HUES6 (cell line): ENCODE measurements around the gene FN3K.
"Not testable (repeated sequence)": the region's sequence is repeated elsewhere in the genome, so short reads cannot be mapped to it uniquely, and the experiment has no call there.

Experiments used
- H3K27ac ChIP-seq: 2 replicates; pipeline ENCODE4 v1.7.0; 2013; ENCODE audit warnings: low read depth, mild to moderate bottlenecking, low read length, inconsistent platforms
- H3K27me3 ChIP-seq: 2 replicates; pipeline ENCODE4 v1.6.1; 2013; ENCODE audit warnings: low read length; ENCODE audit not compliant: control insufficient read depth, insufficient read depth
- H3K36me3 ChIP-seq: 2 replicates; pipeline ENCODE4 v1.6.1; 2013; ENCODE audit warnings: low read length; ENCODE audit not compliant: control insufficient read depth, insufficient read depth
- H3K4me1 ChIP-seq: 2 replicates; pipeline ENCODE4 v1.6.1; 2013; ENCODE audit warnings: low read length; ENCODE audit not compliant: control insufficient read depth, insufficient read depth
- H3K4me3 ChIP-seq: 2 replicates; pipeline ENCODE4 v1.5.1; 2013; ENCODE audit warnings: low read depth, low read length
- H3K9ac ChIP-seq: one replicate; pipeline ENCODE4 v1.6.1; 2013; ENCODE audit warnings: mild to moderate bottlenecking, low read length
- H3K9me3 ChIP-seq: 2 replicates; pipeline ENCODE4 v1.6.1; 2013; ENCODE audit warnings: low read depth, low read length; ENCODE audit not compliant: control insufficient read depth, insufficient read depth

The FN3K gene

DNA sequence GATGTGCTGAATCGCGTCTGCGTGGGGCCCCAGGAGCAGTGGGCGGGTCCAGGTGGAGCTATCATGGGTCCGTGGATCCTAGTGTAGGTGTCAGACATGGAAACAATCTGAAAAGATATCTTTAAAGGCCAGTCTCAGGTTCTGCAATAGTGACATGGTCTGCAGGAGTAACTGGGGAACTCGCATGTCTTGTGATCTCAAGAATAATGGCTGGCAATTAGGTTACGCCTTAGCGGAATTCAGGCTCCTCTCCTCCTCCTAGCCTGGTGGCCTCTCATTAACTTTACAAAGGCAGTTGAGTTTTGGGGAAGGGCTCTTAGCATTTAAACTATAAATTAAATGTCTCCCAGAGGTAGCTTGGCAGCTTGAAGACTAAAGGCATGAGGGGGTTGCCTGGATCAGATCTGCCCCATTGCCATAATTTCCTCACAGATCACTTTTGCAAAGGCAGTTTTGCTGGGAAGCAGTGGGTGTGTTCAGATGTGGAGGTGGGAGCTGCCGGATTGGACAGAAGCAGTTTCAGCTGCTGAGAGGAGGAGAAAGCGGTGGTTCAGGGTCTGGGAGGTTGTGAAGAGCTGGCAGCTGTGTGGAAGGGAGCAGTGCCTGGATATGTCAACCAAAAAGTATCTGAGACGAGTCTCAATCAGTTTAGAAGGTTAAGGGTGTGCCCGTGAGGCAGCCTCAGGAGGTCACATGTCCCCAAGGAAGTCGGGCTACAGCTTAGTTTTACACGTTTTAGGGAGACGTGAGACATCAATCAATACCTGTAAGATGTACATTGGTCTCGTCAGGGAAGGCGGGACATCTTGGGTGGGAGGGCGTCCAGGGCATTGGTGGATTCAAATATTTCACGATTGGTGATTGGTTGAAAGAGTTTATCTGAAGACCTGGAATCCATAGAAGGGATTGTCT, 19.1 kb downstream of the FN3K start:
- Histone ChIP-seq H3K9me3 (peaks cover 3% of the 10 kb centered on the region; the same call in 1 of the 2 replicates), H3K4me1 (peaks cover 27% of the 10 kb centered on the region), H3K4me3 (peak overlapping the region; percentile 33), H3K36me3 (peaks cover 15% of the 10 kb centered on the region), H3K27me3 (peaks cover 6% of the 10 kb centered on the region; the same call in 1 of the 2 replicates), H3K27ac (peak overlapping the region; percentile 15; the same call in 1 of the 2 replicates), H3K9ac (peak overlapping the region; percentile 59)

DNA sequence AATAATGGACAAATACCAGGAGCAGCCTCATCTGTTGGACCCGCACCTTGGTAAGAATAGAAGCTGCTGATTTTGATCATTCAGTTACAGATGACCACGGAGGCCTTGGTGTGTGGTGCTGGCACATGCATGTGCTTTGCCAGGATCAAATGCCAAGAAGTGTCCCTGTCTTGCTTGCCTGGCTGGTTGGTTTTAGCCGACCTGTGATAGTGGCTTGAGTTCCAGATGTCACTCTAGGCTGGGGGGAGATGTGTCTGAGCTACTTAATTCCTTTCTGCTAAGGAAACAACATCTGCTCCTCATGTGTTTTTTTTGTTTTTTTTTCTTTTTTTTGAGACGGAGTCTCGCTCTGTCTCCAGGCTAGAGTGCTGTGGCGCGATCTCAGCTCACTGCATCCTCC, 20.8 kb downstream of the FN3K start:
- no peak overlapping the region for H3K9ac ChIP-seq
- no peaks in the 10 kb centered on the region for H3K27me3 ChIP-seq
- no peak overlapping the region for H3K4me3 ChIP-seq
- H3K4me1 ChIP-seq = peaks cover 27% of the 10 kb centered on the region
- no peaks in the 10 kb centered on the region for H3K9me3 ChIP-seq
- H3K27ac ChIP-seq = peak overlapping the region; percentile 15; the same call in 1 of the 2 replicates
- H3K36me3 ChIP-seq = peaks cover 24% of the 10 kb centered on the region

GRCh38 chr17:82765371-82765770, 30.0 kb downstream of the FN3K start:
- no peaks in the 10 kb centered on the region for H3K27me3 ChIP-seq
- H3K4me1 ChIP-seq = no peaks in the 10 kb centered on the region
- no peak overlapping the region for H3K4me3 ChIP-seq
- H3K9ac ChIP-seq = no peak overlapping the region
- no peak overlapping the region for H3K27ac ChIP-seq
- no peaks in the 10 kb centered on the region for H3K9me3 ChIP-seq
- H3K36me3 ChIP-seq = peaks cover 80% of the 10 kb centered on the region

DNA sequence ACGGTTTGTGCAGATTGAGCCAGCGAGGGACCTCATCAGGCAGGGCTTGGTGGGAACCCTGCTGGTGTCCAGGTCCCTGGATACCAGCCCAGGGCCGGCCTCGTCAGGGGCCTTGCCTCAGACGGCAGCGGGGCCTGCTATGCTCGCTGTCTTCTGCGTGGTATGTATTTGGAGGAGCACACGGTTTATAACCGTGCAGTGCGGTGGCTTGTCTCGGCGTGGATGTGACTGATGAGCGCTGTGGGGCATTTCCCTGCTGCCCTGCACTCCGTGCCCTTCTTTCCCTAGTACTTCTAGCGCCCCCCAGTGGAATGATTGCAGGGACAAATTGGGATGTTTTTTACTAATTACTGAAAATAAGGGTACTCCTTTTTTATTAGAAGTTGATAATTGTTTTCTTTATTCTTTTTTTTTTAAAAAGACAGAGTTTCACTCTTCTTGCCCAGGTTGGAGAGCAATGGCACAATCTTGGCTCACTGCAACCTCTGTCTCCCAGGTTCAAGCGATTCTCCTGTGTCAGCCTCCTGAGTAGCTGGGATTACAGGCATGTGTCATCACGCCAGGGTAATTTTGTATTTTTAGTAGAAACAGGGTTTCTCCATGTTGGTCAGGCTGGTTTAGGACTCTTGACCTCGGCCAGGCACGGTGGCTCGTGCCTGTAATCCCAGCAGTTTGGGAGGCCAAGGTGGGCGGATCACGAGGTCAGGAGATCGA, 31.8 kb downstream of the FN3K start:
- Histone ChIP-seq H3K4me1 (no peaks in the 10 kb centered on the region), H3K27me3 (no peaks in the 10 kb centered on the region), H3K9me3 (no peaks in the 10 kb centered on the region), H3K27ac (no peak overlapping the region), H3K4me3 (no peak overlapping the region), H3K36me3 (peaks cover 84% of the 10 kb centered on the region), H3K9ac (no peak overlapping the region)

DNA sequence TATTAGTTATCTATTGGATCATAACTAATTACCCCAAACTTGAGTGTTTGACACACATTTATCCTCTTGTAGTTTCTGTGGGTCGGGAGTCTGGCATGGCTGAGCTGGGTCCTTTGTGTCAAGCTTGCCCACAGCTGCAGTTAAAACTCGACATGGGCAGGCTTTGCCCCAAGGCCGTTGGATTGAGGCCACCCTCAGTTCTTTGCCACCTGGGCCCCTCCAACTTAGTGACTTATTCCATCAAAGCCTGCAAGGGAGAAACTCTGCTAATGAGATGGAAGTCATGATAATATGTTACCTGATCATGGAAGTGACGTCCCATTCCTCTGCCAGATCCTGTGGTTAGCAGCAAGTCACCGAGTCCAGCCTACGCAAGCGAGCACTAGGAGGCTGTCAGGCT, 33.6 kb downstream of the FN3K start:
- Histone ChIP-seq H3K4me1 (no peaks in the 10 kb centered on the region), H3K36me3 (peaks cover 81% of the 10 kb centered on the region), H3K9me3 (no peaks in the 10 kb centered on the region), H3K27ac (no peak overlapping the region), H3K27me3 (no peaks in the 10 kb centered on the region), H3K9ac (no peak overlapping the region), H3K4me3 (no peak overlapping the region)

DNA sequence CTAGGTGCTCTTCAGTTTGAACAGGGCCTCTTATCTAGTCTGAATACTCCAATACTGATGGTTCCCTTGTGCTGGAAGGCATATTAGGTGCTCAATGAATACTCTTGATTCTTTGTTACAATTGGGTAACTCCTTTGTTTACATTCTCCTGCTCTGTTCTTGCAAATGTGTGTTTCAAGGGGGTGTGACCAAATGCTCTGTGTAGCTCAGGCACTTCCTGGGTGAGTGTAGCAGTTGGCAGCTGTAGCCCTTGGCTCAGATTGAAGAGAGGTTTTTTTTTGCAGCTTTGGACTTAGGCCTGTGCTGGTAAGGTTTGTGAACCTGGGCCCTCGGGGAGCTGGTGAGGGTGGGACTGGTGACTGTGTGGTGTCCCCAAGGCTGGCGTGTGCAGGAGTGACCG, 36.6 kb downstream of the FN3K start:
- Histone ChIP-seq H3K27me3 (no peaks in the 10 kb centered on the region), H3K36me3 (peaks cover 74% of the 10 kb centered on the region), H3K4me1 (no peaks in the 10 kb centered on the region), H3K9ac (no peak overlapping the region), H3K4me3 (no peak overlapping the region), H3K9me3 (no peaks in the 10 kb centered on the region), H3K27ac (no peak overlapping the region)

GRCh38 chr17:82774456-82774855, 39.0 kb downstream of the FN3K start:
- H3K4me3 ChIP-seq, H3K9ac ChIP-seq, H3K27me3 ChIP-seq, H3K9me3 ChIP-seq, H3K27ac ChIP-seq, H3K4me1 ChIP-seq: not testable (repeated sequence)
- H3K36me3 ChIP-seq = peaks cover 54% of the 10 kb centered on the region

- peaks cover 54% of the 10 kb centered on the region for H3K36me3 ChIP-seq
- H3K27ac ChIP-seq = no peak overlapping the region
- H3K27me3 ChIP-seq = no peaks in the 10 kb centered on the region
- no peaks in the 10 kb centered on the region for H3K9me3 ChIP-seq
- no peak overlapping the region for H3K9ac ChIP-seq
- H3K4me1 ChIP-seq = no peaks in the 10 kb centered on the region
- H3K4me3 ChIP-seq = no peak overlapping the region
Observed at GRCh38 chr17:82775001-82775823, 39.8 kb downstream of the FN3K start.

GRCh38 chr17:82776454-82776853, 41.0 kb downstream of the FN3K start:
- Histone ChIP-seq H3K36me3 (peaks cover 47% of the 10 kb centered on the region), H3K4me3 (no peak overlapping the region), H3K27ac (no peak overlapping the region), H3K4me1 (no peaks in the 10 kb centered on the region), H3K9ac (no peak overlapping the region), H3K27me3 (no peaks in the 10 kb centered on the region), H3K9me3 (no peaks in the 10 kb centered on the region)

DNA sequence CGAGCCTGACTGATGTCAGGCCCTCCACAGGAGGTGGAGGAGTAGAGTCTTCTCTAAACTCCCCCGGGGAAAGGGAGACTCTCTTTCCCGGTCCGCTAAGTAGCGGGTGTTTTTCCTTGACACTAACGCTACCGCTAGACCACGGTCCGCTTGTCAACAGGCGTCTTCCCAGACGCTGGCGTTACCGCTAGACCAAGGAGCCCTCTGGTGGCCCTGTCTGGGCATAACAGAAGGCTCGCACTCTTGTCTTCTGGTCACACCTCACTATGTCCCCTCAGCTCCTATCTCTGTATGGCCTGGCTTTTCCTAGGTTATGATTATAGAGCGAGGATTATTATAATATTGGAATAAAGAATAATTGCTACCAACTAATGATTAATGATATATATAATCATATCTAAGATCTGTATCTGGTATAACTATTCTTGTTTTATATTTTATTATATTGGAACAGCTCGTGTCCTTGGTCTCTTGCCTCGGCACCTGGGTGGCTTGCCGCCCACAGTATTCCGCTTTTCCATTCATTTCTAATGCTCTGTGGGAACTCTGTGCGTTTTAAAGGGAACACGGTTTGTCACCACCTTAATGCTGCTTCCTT, 42.5 kb downstream of the FN3K start:
- not testable (repeated sequence) for H3K27me3 ChIP-seq, H3K9me3 ChIP-seq, H3K9ac ChIP-seq, H3K4me1 ChIP-seq, H3K27ac ChIP-seq, H3K4me3 ChIP-seq
- peaks cover 47% of the 10 kb centered on the region for H3K36me3 ChIP-seq
